Epidermal melanocyte (primary cell): Measurements from ENCODE around the gene PTGFRN.
A peak's percentile ranks its signal among the peaks of the same experiment; 100 is the strongest.
"Not testable (repeated sequence)": the region's sequence is repeated elsewhere in the genome, so short reads cannot be mapped to it uniquely, and the experiment has no call there.

Experiments used
- DNase-seq: peaks from one replicate; pipeline ENCODE4 v3.0.0; 2011; ENCODE audit warnings: low spot score; ENCODE audit not compliant: insufficient read length

The PTGFRN gene

DNA sequence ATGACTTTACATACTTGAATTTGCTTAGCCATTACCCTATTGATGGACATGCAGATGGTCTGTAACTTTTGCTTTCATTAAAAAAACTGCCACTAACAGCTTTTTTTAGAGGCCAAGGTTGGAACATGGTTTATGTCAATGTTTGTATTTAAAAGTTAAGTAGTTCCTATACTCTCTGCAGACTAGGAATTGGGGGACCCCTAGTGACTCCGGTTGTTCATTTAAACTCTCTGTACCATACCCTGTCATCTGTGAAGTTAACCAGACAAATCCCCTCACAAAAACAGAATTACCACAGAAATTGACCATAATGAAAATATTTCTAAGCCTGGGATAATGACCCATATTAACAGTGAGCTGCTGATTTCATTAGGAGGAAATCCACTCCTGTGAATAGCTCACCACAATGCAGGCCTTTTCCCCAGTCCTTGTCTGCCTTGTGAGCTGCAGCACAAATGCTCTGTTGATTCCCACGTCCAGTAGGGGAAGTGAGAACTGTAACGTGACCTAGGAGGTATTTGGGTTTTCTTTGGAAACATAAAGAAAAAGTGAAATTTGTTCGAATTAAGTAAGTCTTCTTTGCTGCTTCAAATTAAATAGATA, 61.6 kb downstream of the PTGFRN start:
- peak; percentile 69 for DNase-seq

DNA sequence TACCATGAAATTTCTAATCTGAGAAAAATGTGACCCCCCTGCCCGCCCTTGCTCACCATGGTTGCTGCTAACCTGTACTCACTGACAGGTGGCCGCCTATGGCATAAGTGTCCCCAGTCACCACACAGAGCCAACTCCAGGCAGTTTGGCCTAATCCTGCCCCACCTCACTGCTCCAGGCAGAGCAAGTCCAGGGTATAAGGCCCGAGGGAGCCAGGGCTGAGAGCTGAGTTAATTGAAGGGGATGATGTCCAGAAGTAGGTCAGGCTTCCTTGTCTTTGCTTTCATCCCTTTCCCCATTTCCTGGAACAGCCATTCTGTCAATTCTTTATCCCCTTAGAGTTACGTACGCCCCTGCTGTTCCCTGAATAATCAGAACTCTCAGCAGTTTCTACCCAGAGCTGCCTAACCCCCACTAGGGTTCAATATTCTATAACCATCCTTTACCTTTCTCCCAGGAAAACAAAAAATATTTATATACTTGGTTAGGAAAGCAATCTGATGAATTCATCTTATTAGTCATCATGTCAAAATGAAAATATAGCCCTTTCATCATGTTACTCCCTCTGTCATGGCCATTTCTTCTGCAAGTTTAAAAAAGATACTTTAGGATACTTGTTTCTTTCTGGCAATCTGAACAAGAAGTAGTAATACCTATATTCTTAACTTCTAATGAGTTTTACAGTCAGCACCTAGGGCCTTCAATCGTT, 62.4 kb downstream of the PTGFRN start:
- no peak for DNase-seq

DNA sequence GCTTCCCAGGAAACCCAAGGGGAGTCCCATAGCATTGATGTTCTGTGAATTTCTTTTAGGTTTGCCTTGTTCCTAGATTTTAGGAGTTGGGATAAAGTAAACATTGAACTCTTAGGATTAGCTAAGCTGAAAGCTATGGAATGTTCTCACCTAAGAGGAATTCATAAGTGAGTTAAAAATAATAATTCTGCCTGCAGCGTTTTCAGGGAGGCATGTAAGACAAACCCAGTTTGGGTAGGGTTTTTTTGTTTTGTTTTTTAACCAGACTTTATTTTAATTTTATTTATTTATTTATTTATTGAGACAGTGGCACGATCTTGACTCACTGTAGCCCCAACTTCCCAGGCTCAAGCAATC, 62.9 kb downstream of the PTGFRN start:
- DNase-seq, result no peak

DNA sequence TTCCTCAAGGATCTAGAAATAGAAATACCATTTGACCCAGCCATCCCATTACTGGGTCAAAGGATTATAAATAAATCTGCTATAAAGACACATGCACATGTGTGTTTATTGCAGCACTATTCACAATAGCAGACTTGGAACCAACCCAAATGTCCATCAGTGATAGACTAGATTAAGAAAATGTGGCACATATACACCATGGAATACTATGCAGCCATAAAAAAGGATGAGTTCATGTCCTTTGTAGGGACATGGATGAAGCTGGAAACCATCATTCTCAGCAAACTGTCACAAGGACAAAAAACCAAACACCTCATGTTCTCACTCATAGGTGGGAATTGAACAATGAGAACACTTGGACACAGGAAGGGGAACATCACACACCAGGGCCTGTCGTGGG, 70.6 kb downstream of the PTGFRN start:
- DNase-seq, result not testable (repeated sequence)

DNA sequence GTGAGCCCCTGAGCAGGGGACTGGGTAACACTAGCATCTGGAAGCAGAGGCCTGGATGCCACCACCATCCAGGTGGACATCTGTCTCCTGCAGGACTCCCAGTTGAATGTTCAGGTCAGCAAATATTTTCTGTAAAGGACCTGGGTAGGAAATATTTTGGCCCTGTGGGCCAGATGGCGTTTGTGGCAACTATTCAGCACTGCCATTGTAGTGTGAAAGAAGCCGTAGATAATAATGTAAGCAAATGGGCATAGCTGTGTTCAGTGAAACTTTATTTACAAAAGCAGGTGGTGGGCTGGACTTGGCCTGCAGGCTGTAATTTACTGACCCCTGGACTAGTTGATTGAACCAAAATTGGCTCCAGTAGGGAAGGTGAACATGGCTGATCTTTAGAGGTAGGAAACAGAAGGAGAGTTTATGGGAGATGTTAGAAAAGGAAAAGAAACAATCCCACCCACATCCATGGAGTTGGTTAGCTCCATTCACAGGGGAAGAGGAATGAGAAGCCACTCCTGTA, 71.9 kb downstream of the PTGFRN start:
- DNase-seq, result no peak

DNA sequence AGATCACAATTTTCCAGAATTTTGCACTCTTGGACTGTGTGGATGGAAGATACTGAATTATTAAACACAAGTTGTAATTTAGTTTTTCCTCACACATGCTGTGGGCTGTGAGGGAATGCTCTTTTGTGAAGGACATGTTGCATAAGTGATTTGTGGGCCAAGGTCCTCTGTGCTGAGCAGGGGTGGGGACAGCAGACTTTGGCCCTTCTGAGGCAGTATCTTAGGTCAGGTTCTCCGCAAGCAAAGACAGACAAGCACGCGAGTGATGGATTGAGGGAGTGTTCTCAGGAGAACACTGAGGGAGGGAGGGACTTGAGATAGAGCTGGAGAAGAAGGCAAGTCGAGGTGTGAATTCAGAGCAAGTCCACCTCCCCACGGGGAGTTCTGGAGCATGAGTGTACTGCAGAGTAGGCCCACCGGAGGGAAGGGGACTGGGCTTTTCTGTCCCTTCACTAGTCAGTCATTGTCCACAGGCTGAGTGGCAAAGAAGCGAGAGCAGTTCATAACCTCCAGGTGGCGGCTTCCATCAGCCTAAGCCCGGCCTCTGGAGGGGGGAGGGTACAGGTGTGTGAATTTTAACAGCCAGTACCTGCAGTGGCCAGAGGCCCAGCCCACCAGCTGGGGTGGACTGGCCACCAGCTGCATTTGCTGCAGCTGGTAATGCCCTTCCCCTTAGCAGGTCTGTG, 72.7 kb downstream of the PTGFRN start:
- no peak for DNase-seq

DNA sequence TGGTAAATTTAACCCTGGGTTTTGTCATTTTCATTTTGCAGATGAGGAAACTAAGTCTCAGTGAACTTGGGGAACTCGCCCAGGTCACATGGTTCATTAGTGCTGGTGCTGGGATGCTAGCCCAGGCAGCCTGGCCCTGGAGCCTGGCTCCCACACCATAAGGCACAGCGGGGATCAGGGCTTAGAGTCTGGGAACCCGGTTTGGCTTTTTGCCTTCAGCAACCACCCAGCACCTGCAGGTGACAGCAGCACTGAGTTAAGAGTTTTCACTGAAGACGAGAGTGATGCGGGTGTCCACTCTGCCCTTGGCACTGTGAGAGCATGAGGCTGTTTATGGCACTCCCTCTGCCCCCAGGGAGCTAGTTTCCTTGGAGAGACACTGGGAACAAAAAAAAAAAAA, 73.4 kb downstream of the PTGFRN start:
- DNase-seq, result no peak

DNA sequence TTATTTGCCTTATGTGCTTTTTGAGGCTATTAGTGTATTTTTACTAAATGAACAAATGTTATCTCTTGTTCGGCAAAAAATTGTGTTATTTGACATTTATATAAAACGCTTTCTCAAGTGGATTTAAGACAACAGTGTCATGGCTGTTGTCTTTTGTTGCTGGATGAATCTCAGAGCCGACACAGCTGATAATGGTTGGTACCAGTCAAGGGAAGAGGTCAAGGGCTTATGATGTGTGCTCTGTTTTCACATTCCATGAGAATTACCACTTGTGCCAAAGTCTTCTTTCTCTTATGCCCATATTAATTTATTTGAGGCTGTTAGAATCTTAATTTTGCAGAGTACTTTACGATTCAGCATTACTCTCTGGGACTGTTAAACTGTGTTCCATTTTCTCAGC, 74.0 kb downstream of the PTGFRN start:
- no peak for DNase-seq

DNA sequence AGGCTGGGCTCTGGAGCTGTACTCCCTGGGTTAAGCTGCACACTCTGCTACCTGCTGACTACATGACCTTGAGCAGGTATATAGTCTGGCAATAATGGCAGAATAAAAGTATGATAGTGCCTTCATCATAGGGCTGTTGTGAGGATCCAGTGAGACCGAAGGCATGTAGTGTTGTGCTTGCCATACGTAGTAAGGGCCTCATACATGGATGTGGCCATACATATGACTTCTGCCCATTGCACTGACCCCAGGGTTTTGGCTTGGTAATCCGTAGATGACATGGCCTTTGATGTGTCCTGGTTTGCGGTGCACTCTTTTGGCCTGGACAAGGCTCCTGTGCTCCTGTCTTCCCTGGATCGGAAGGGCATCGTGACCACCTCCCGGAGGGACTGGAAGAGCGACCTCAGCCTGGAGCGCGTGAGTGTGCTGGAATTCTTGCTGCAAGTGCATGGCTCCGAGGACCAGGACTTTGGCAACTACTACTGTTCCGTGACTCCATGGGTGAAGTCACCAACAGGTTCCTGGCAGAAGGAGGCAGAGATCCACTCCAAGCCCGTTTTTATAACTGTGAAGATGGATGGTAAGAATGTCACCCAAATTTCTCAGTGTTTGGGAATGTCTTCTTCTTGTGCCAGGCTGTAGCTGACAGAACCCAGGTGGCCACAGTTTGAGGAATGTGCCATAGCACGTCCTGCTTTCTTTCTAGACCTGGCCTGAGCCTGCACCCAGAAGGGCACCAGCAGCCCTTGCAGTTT, 74.9 kb downstream of the PTGFRN start:
- no peak for DNase-seq

DNA sequence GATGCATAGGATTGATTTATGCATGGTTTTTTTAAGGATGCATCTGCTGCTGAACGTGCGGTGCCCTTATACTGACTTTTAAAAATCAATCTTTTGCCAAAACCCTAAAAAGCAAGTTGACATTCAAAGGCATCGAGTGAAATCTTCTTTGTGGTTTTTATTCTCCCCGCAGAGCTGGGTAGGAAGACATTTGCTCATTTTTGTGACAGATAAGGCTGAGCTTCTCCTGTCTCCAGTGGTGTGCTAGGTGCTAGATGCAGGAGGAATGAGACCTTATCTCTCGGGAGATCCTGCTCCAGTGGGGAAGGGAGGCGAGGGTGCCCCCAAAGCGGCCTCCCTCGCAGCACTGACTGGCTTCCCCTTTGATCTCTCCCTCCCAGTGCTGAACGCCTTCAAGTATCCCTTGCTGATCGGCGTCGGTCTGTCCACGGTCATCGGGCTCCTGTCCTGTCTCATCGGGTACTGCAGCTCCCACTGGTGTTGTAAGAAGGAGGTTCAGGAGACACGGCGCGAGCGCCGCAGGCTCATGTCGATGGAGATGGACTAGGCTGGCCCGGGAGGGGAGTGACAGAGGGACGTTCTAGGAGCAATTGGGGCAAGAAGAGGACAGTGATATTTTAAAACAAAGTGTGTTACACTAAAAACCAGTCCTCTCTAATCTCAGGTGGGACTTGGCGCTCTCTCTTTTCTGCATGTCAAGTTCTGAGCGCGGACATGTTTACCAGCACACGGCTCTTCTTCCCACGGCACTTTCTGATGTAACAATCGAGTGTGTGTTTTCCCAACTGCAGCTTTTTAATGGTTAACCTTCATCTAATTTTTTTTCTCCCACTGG, 76.9 kb downstream of the PTGFRN start:
- DNase-seq, result no peak

DNA sequence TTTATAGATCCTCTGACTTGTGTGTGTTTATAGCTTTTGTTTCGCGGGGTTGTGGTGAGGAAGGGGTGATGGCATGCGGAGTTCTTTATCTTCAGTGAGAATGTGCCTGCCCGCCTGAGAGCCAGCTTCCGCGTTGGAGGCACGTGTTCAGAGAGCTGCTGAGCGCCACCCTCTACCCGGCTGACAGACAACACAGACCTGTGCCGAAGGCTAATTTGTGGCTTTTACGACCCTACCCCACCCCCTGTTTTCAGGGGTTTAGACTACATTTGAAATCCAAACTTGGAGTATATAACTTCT, 77.5 kb downstream of the PTGFRN start:
- DNase-seq, result no peak

DNA sequence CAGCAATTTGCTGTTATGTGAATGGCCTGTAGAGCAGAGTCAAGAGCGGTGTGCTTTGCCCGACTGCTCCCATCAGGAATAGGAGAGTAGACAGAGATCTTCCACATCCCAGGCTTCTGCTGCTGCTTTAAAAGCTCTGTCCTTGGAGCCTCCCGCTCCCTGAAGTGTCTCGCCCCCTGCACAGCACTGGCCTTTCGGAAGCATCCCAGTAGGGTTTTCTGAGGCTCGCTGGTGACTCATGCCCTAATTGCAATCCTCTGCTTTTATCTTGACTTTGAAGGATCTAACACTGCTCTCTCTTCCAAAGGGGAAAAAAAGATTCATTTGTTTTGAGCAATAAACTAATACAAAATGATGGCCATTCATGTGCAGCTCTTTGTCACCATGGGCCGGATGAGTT, 78.5 kb downstream of the PTGFRN start:
- DNase-seq, result no peak

DNA sequence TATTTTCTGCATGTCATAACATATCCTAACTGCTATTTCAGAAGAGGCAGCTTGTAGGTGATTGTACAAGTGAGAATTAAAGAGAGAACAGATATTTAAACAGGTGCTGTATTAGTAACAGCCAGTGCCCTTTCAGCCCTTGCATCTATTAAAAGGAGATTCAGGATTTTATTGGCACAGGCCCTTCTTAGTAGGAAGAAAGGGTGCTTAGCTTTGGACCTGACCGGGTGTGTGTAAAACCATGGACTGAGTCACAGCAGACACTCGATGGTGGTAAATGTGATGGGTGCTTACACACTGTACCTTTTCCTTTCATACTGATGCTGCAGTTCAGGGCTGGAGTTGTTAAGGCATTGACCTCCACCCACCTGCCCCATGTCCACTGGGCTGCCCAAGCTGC, 79.2 kb downstream of the PTGFRN start:
- DNase-seq, result no peak

DNA sequence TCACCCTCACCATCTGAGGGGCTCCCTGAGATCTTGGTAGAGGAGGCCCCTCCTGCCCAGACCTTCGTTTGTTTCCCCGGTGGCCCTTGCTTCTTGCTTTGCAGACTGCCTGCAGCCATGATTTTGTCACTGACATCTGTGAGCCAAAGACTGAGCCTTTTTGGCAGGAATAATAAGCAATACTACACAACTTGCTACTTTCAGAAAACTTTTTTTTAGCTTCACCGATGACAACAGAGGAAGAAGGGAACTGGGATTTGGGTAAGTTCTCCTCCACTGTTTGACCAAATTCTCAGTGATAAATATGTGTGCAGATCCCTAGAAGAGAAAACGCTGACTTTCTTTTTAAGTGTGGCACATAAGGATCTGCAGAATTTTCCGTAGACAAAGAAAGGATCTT, 80.1 kb downstream of the PTGFRN start:
- no peak for DNase-seq

DNA sequence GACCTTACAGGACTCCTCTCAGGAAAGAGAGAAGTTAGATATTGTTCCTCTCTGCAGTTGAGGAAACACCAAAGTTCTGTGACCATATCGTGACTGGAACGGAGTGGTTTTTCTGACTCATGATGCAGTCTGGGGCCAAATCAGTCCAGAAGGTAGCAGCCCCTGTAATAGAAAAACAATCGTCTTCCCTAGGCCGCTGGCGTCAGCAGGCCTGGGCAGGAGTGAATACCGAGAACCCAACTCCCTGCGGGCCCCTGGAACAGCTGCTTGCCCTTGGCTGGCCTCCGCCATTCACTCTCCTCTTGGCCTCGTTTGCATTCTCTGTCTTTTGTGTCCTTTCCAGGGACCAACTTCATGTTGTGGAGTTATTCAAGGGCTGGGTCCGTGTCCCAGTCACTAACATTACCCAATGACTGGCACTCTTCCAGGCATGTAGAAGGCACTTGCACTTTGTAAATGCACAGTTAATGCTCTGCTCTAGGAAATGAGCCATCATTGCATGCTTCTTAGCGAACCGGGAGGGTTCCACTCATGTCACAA, 81.0 kb downstream of the PTGFRN start:
- peak; percentile 25 for DNase-seq

DNA sequence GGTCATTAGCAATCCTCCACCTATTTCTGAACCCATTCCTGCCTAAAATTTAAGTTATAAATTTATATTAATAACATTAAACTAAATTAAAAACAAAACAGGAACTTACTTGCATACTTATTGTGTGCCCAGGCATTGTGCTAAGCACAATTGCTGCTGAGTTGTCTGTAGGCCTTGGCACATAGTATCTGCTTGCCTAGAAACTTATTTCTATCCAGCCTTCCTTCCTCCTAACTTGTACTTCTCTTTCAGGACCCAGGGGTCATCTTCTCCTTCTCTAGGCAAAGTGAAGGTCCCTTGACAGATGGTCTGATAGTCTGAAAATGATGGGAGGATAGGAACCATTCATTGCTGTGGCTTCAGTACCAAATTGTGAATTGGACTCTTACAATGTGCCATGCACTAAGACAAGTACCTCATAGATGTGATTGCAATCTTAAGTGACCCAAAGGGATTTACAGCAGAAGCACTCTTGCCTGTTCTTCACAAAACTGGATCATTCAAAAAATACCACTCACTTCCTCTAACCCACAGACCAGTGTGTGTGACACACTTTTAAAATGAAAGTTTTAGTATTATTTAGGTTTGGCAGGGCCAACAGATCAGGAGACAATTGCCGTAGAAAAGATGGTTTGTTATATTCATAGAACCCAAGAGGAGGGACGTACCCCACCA, 81.6 kb downstream of the PTGFRN start:
- DNase-seq, result no peak

DNA sequence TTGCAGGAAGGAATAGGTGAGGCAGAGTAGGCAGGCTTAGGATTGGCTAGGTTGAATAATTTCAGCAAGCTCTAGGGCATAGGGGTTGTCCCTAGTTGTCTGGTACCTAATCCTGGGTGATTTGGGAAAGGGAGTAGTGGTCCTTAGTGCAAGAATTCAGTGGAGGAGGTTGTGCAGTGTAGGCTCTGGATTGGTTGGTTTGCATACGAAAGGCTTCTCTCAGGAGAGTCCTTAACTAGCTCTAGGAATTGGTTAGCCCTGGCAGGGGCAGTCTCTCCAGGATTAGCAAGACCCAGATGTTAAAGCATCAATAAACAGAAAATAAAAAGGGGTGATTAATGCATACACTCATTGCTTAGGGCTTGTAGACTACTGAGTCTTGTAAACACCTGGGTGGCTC, 82.2 kb downstream of the PTGFRN start:
- DNase-seq, result no peak

DNA sequence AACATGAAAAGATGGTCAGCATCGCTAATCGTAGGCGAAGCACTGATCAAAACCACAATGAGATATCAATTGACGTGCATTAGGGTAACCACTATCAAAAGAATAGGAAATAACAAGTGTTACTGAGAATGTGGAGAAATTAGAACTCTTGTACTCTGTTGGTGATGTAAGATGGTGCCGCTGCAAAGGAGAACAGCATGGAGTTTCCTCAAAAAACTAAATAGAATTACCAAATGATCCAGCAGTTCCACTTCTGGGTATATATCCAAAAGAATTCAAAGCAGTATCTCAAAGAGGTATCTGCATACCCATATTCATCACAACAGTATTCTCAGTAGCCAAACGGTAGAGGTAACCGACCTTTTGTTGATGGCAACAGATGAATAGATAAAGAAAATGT, 83.6 kb downstream of the PTGFRN start:
- DNase-seq, result no peak

DNA sequence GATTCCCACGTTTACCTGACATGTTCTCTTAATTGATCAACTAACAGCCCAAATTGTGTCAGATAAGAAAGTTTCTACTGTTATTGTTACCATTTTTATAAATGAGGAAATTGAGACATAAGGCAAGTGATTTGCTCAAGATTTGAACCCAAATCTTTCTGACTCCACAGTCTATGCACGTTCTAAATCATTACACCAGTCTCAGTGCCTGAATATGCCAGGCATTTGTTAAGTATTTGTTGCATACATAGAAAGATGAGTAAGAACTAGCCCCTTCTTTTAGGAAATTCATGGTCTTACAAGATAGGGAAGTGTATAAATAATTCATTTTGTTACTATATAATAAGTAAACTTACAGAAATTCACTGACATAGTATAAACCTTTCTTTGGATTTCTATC, 84.7 kb downstream of the PTGFRN start:
- DNase-seq, result no peak

DNA sequence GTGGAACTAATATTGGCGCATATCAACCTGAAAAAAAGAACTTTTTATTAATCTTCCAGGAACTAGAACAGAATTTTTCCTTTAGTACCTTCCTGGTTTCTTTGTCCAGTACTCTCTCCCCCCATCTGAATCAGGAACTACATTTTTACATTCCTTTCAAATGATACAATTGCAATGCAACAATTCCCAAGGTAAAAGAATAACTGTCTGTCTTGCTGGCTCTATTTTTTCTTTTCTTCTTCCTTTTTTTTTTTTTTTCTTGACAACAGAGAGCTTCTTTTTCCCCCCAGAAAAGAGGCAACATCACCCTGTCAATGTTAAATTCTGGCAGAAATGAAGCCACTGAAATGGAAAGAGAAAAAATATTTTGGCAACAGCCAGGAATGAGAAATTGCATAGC, 87.3 kb downstream of the PTGFRN start:
- DNase-seq, result no peak

DNA sequence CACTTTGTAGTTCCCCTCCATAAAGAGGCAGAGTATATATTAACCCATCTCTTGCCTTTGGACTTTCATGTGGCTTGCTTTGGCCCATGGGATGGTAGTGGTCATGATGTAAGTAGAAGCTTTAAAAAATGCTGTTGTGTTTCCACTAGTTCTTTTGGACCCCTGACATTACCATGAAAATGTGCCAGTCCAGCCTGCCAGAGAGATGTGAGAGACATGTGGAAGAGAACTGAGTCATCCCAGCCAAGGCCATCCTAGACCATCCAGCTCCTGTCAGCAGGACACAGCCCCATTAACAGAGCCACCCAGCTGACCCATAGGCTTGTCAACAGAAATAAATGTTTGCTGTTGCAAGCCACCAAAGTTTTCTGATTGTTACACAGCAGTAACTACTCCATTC, 87.9 kb downstream of the PTGFRN start:
- DNase-seq, result no peak
